GM12878 (cell line): ENCODE data around the gene TFB1M. TPM values are rescaled to one million over a fixed set of nuclear protein-coding genes. Genes with fewer than 3 reads are reported as not detected.

Experiments
- ATAC-seq: fragments of 200-7000 bp; cut with Tn5 transposase; 3 replicates; pipeline ENCODE4 v1.9.1; 2020; ENCODE audit warnings: mild to moderate bottlenecking, moderate library complexity
- BruUV-seq: library from RNA; stranded (reverse); fragments of 400-500 nt; replicated peaks from 2 replicates; lab custom pipeline; 2021; lab: Mats Ljungman, UMichigan
- CTCF ChIA-PET: fragments of 300-600 bp; sonication (Branson Sonifier 250); formaldehyde crosslinking; extraction: SDS; loops from one replicate; lab custom pipeline; 2021; ENCODE audit warnings: inconsistent platforms; lab: Yijun Ruan, JAX
- POLR2A ChIA-PET: fragments of 350-600 bp; formaldehyde crosslinking; extraction: SDS; loops from one replicate; lab custom pipeline; 2021; ENCODE audit warnings: inconsistent platforms; lab: Charles Lee
- RAD21 ChIA-PET: fragments of 300-600 bp; sonication (Branson Sonifier 250); formaldehyde crosslinking; loops from one replicate; lab custom pipeline; 2023; ENCODE audit warnings: antibody characterized with exemption; ENCODE audit not compliant: unreplicated experiment; lab: Charles Lee
- SMC1A ChIA-PET: fragments of 300-600 bp; sonication (Branson Sonifier 250); formaldehyde crosslinking; loops from one replicate; lab custom pipeline; 2023; ENCODE audit not compliant: unreplicated experiment, uncharacterized antibody; lab: Charles Lee
- DNase-seq: peaks from one replicate; pipeline ENCODE4 v3.0.0-alpha.2; 2011; ENCODE audit warnings: low read depth, low spot score
- FAIRE-seq: peaks from 3 replicates; lab custom pipeline; 2011; peaks lifted over from hg19 to GRCh38; lab: Jason Lieb, UNC
- H2AFZ ChIP-seq: 2 replicates; pipeline ENCODE4 v1.6.0; 2011; ENCODE audit warnings: low read depth, low read length, control low read depth; ENCODE audit not compliant: control insufficient read depth
- H3K27ac ChIP-seq: 2 replicates; pipeline ENCODE4 v1.5.1; 2011; ENCODE audit warnings: control low read depth; ENCODE audit not compliant: control insufficient read depth, insufficient read depth
- H3K27me3 ChIP-seq, 2 experiments: replicated peaks in 1 of 2; 2 replicates each; pipeline versions ENCODE4 v1.6.0 to v1.6.1; 2011; ENCODE audit warnings: low read length in 1 of 2; ENCODE audit not compliant: control insufficient read depth in 2 of 2, insufficient read depth in 2 of 2
- H3K36me3 ChIP-seq, 2 experiments: 2 replicates each; pipeline ENCODE4 v1.5.1; 2011; ENCODE audit warnings: low read length in 1 of 2; ENCODE audit not compliant: control insufficient read depth in 2 of 2, insufficient read depth in 2 of 2
- H3K4me1 ChIP-seq: 2 replicates; pipeline ENCODE4 v1.6.1; 2011; ENCODE audit warnings: mild to moderate bottlenecking, low read length, moderate library complexity, mixed read lengths; ENCODE audit not compliant: control insufficient read depth, insufficient read depth
- H3K4me2 ChIP-seq: 2 replicates; pipeline ENCODE4 v1.6.0; 2011; ENCODE audit warnings: control low read depth; ENCODE audit not compliant: control insufficient read depth, insufficient read depth
- H3K4me3 ChIP-seq: fragments of 200-600 bp; sonication (generic); 2 replicates; pipeline ENCODE4 v1.5.1; 2016
- H3K79me2 ChIP-seq: 2 replicates; pipeline ENCODE4 v1.6.0; 2011; ENCODE audit warnings: low read length; ENCODE audit not compliant: control insufficient read depth, insufficient read depth
- H3K9ac ChIP-seq: 2 replicates; pipeline ENCODE4 v1.8.0; 2011; ENCODE audit warnings: low read length, control low read depth, mixed read lengths; ENCODE audit not compliant: control insufficient read depth, insufficient read depth
- H3K9me3 ChIP-seq: replicated peaks from 3 replicates; pipeline ENCODE4 v1.5.1; 2011; ENCODE audit warnings: mild to moderate bottlenecking, low read length; ENCODE audit not compliant: control insufficient read depth, insufficient read depth
- H4K20me1 ChIP-seq: 2 replicates; pipeline ENCODE4 v1.6.0; 2011; ENCODE audit not compliant: control insufficient read depth, insufficient read depth
- BCL11A ChIP-seq: IDR thresholded peaks from 2 replicates; pipeline ENCODE4 v1.6.1; 2011; ENCODE audit warnings: low read depth, low read length
- CREB1 ChIP-seq: IDR thresholded peaks from 2 replicates; pipeline ENCODE4 v1.6.1; 2012; ENCODE audit warnings: low read depth, mild to moderate bottlenecking, inconsistent platforms
- HCFC1 ChIP-seq: fragments of 150-350 bp; IDR thresholded peaks from 2 replicates; pipeline ENCODE4 v1.6.1; 2014; ENCODE audit warnings: low read length
- PAX5 ChIP-seq: IDR thresholded peaks from 2 replicates; pipeline ENCODE4 v1.6.1; 2011; ENCODE audit warnings: low read depth, low read length, borderline replicate concordance
- POLR2A ChIP-seq: IDR thresholded peaks from 2 replicates; pipeline ENCODE4 v1.6.1; 2011; ENCODE audit warnings: low read depth, mild to moderate bottlenecking, low read length
- RAD21 ChIP-seq: IDR thresholded peaks from 2 replicates; pipeline ENCODE4 v1.6.1; 2011; ENCODE audit warnings: mild to moderate bottlenecking, low read depth, low read length, moderate library complexity; ENCODE audit not compliant: insufficient read depth
- RAD51 ChIP-seq: fragments of 450-650 bp; IDR thresholded peaks from 2 replicates; pipeline ENCODE4 v1.6.1; 2016; ENCODE audit warnings: moderate library complexity, mild to moderate bottlenecking, inconsistent platforms
- RBBP5 ChIP-seq: fragments of 200-600 bp; sonication (generic); conservative IDR thresholded peaks from 2 replicates; pipeline ENCODE4 v1.6.1; 2016
- SMAD1 ChIP-seq: fragments of 450-650 bp; IDR thresholded peaks from 2 replicates; pipeline ENCODE4 v1.6.1; 2018; ENCODE audit warnings: mild to moderate bottlenecking, low read depth; ENCODE audit not compliant: partially characterized antibody
- SRF ChIP-seq, 2 experiments: IDR thresholded peaks; 2 replicates each; pipeline ENCODE4 v1.6.1; 2011; ENCODE audit warnings: low read depth in 2 of 2, low read length in 2 of 2, mild to moderate bottlenecking in 1 of 2, moderate library complexity in 1 of 2
- TBL1XR1 ChIP-seq: IDR thresholded peaks from 2 replicates; pipeline ENCODE4 v1.6.1; 2012; ENCODE audit warnings: low read depth, low read length, improper control_type of control experiment
- ZSCAN29 ChIP-seq: fragments of 450-650 bp; IDR thresholded peaks from 2 replicates; pipeline ENCODE4 v1.6.1; 2017; ENCODE audit warnings: mild to moderate bottlenecking, moderate library complexity
- WGBS: methylation state at CpG from one replicate; pipeline ENCODE4 v1.1.6; 2016; ENCODE audit warnings: low lambda C conversion rate; ENCODE audit not compliant: insufficient replicate concordance, insufficient coverage; ENCODE audit errors: missing lambda C conversion rate; 5-methylcytosine and 5-hydroxymethylcytosine counted together
- in situ Hi-C: fragments of 300-500 bp; cut with MboI; formaldehyde crosslinking; loops from 9 replicates; pipeline ENCODE4 v1.14.3; 2018; ENCODE audit warnings: mixed read lengths
- intact Hi-C: fragments of 100-400 bp; cut with micrococcal nuclease; formaldehyde crosslinking; loops from one replicate; pipeline ENCODE4 v1.14.2; 2022; ENCODE audit not compliant: unreplicated experiment
- polyA plus RNA-seq, 11 experiments: library from polyadenylated mRNA; depleted of rRNA in 4 of 11; unstranded in 6 of 11; stranded (reverse) in 5 of 11; fragments of >200 nt; fragmentation: Nextera tagmentation in 4 of 11; fragmentation: Illumina TruSeq in 1 of 11; extraction: Ambion mirVana in 4 of 11; extraction: Trizol in 1 of 11; gene quantifications; 1 replicate in 1 of 11; 2 replicates in 10 of 11; pipeline versions ENCODE4 v1.2.1 to v1.2.3, GENCODE V29; 2011 to 2016; ENCODE audit warnings: inconsistent platforms in 2 of 11, missing spikeins in 2 of 11, low read depth in 1 of 11
- total RNA-seq, 4 experiments: library from RNA; depleted of rRNA in 3 of 4; stranded (reverse); fragments of >200 nt in 3 of 4; fragmentation: Illumina TruSeq in 1 of 4; extraction: Trizol in 1 of 4; gene quantifications; 2 replicates each; pipeline versions ENCODE4 v1.2.1 to v1.2.3, GENCODE V29; 2013 to 2021
- TF ChIP-seq, protein P1 (sequence below): IDR thresholded peaks from 2 replicates; pipeline ENCODE4 v1.6.1; 2012; ENCODE audit warnings: improper control_type of control experiment, low read depth, low read length; ENCODE audit not compliant: insufficient replicate concordance
- TF ChIP-seq, protein P2 (sequence below): fragments of 450-650 bp; IDR thresholded peaks from 2 replicates; pipeline ENCODE4 v1.6.1; 2017; ENCODE audit warnings: mild to moderate bottlenecking, moderate library complexity

The TFB1M gene
- total and polyA plus RNA-seq, 10 of the 15 experiments (the other 5 are each of a cell fraction or from before 2014, with no cell fraction given), result 29.9 to 117 (median 41.3) TPM

DNA sequence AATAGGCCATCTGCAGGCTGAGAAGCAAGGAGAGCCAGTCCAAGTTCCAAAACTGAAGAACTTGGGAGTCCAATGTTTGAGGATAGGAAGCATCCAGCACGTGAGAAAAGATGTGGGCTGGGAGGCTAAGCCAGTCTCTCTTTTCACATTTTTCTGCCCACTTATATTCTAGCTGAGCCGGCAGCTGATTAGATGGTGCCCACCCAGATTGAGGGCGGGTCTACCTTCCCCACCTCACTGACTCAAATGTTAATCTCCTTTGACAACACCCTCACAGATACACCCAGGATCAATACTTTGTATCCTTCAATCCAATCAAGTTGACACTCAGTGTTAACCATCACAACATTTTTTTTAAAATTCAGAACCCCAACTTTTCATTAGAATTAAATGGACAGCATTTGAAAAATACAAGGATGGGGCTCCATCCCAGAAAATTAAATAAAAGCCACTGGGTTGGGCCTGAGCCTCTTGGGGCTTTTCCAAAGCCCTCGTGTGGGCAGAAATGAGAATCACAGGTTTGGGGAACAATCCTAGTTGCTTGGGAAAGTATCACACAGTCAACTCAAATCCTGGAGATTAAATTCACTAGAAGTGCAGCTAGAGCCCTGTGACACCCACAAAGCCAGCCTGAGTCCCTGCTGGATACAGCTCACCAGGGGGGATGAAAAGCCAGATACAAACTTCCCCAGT is 48.3 kb downstream of the TFB1M start:
- Histone ChIP-seq H3K9me3 (no peaks in the 10 kb centered on the region), H3K4me1 (peaks cover 14% of the 10 kb centered on the region), H4K20me1 (no peaks in the 10 kb centered on the region), H3K27me3 (no peaks in the 10 kb centered on the region), H3K4me3 (no peak overlapping the region), H3K36me3 (peaks cover 4 to 7% of the 10 kb centered on the region in 2 experiments), H3K27ac (no peak overlapping the region), H3K4me2 (no peak overlapping the region), H2AFZ (no peak overlapping the region), H3K79me2 (no peaks in the 10 kb centered on the region), H3K9ac (no peak overlapping the region)
- POLR2A ChIA-PET, result interaction anchor here (0.7 kb wide), 1 partner anchor 10 kb away, joined by 3 read pairs; no protein-coding TSS in a partner anchor
- DNase-seq (no peak), FAIRE-seq (no peak), ATAC-seq (no peak)
- SMC1A ChIA-PET, result no interaction called here
- RAD21 ChIA-PET, result no interaction called here
- BruUV-seq, result no TSS peak
- WGBS, result 96% methylated on average over 4 of the region's 4 CpGs
- CTCF ChIA-PET, result interaction anchor here (0.9 to 1.3 kb wide), 2 partner anchors 15 to 87 kb away, joined by 3 to 4 read pairs; no protein-coding TSS in a partner anchor
- no peak for TF ChIP-seq RAD21
- no peak for TF ChIP-seq RBBP5
- TF ChIP-seq POLR2A, result no peak
- no peak for TF ChIP-seq RAD51
- no peak for TF ChIP-seq SRF (IDR thresholded peaks at IDR 0.05; ENCODE audit: low read depth in 2 of 2, low read length in 2 of 2)
- TF ChIP-seq, protein P1, sequence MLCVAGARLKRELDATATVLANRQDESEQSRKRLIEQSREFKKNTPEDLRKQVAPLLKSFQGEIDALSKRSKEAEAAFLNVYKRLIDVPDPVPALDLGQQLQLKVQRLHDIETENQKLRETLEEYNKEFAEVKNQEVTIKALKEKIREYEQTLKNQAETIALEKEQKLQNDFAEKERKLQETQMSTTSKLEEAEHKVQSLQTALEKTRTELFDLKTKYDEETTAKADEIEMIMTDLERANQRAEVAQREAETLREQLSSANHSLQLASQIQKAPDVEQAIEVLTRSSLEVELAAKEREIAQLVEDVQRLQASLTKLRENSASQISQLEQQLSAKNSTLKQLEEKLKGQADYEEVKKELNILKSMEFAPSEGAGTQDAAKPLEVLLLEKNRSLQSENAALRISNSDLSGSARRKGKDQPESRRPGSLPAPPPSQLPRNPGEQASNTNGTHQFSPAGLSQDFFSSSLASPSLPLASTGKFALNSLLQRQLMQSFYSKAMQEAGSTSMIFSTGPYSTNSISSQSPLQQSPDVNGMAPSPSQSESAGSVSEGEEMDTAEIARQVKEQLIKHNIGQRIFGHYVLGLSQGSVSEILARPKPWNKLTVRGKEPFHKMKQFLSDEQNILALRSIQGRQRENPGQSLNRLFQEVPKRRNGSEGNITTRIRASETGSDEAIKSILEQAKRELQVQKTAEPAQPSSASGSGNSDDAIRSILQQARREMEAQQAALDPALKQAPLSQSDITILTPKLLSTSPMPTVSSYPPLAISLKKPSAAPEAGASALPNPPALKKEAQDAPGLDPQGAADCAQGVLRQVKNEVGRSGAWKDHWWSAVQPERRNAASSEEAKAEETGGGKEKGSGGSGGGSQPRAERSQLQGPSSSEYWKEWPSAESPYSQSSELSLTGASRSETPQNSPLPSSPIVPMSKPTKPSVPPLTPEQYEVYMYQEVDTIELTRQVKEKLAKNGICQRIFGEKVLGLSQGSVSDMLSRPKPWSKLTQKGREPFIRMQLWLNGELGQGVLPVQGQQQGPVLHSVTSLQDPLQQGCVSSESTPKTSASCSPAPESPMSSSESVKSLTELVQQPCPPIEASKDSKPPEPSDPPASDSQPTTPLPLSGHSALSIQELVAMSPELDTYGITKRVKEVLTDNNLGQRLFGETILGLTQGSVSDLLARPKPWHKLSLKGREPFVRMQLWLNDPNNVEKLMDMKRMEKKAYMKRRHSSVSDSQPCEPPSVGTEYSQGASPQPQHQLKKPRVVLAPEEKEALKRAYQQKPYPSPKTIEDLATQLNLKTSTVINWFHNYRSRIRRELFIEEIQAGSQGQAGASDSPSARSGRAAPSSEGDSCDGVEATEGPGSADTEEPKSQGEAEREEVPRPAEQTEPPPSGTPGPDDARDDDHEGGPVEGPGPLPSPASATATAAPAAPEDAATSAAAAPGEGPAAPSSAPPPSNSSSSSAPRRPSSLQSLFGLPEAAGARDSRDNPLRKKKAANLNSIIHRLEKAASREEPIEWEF, result no peak
- no peak for TF ChIP-seq CREB1
- TF ChIP-seq BCL11A, result no peak
- TF ChIP-seq SMAD1, result no peak
- TF ChIP-seq PAX5, result no peak
- TF ChIP-seq, protein P2, sequence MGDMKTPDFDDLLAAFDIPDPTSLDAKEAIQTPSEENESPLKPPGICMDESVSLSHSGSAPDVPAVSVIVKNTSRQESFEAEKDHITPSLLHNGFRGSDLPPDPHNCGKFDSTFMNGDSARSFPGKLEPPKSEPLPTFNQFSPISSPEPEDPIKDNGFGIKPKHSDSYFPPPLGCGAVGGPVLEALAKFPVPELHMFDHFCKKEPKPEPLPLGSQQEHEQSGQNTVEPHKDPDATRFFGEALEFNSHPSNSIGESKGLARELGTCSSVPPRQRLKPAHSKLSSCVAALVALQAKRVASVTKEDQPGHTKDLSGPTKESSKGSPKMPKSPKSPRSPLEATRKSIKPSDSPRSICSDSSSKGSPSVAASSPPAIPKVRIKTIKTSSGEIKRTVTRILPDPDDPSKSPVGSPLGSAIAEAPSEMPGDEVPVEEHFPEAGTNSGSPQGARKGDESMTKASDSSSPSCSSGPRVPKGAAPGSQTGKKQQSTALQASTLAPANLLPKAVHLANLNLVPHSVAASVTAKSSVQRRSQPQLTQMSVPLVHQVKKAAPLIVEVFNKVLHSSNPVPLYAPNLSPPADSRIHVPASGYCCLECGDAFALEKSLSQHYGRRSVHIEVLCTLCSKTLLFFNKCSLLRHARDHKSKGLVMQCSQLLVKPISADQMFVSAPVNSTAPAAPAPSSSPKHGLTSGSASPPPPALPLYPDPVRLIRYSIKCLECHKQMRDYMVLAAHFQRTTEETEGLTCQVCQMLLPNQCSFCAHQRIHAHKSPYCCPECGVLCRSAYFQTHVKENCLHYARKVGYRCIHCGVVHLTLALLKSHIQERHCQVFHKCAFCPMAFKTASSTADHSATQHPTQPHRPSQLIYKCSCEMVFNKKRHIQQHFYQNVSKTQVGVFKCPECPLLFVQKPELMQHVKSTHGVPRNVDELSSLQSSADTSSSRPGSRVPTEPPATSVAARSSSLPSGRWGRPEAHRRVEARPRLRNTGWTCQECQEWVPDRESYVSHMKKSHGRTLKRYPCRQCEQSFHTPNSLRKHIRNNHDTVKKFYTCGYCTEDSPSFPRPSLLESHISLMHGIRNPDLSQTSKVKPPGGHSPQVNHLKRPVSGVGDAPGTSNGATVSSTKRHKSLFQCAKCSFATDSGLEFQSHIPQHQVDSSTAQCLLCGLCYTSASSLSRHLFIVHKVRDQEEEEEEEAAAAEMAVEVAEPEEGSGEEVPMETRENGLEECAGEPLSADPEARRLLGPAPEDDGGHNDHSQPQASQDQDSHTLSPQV, result no peak
- TF ChIP-seq HCFC1, result no peak
- no peak for TF ChIP-seq TBL1XR1
- TF ChIP-seq ZSCAN29, result no peak
- intact Hi-C loops (loop anchor here (5.0 kb wide), 1 partner anchor 89 kb away; no protein-coding TSS in a partner anchor), in situ Hi-C loops (no loop called here)
